GM12873 (cell line): ENCODE measurements around the gene SFI1.

Source experiments
- TF ChIP-seq, protein P1 (sequence below): IDR thresholded peaks from 2 replicates; pipeline ENCODE4 v1.5.1; 2012; ENCODE audit warnings: low read depth, mild to moderate bottlenecking, moderate library complexity, low read length, control low read depth; ENCODE audit not compliant: insufficient read depth; ENCODE audit errors: missing control alignments

SFI1 gene

GRCh38 chr22:31526270-31526669 lies 29.9 kb downstream of the SFI1 start:
- TF ChIP-seq, protein P1, sequence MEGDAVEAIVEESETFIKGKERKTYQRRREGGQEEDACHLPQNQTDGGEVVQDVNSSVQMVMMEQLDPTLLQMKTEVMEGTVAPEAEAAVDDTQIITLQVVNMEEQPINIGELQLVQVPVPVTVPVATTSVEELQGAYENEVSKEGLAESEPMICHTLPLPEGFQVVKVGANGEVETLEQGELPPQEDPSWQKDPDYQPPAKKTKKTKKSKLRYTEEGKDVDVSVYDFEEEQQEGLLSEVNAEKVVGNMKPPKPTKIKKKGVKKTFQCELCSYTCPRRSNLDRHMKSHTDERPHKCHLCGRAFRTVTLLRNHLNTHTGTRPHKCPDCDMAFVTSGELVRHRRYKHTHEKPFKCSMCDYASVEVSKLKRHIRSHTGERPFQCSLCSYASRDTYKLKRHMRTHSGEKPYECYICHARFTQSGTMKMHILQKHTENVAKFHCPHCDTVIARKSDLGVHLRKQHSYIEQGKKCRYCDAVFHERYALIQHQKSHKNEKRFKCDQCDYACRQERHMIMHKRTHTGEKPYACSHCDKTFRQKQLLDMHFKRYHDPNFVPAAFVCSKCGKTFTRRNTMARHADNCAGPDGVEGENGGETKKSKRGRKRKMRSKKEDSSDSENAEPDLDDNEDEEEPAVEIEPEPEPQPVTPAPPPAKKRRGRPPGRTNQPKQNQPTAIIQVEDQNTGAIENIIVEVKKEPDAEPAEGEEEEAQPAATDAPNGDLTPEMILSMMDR: no peak

GRCh38 chr22:31530823-31531195 lies 34.5 kb downstream of the SFI1 start:
- TF ChIP-seq, protein P1: no peak

- TF ChIP-seq, protein P1: no peak
Measured at GRCh38 chr22:31532060-31532459, 35.7 kb downstream of the SFI1 start.

DNA sequence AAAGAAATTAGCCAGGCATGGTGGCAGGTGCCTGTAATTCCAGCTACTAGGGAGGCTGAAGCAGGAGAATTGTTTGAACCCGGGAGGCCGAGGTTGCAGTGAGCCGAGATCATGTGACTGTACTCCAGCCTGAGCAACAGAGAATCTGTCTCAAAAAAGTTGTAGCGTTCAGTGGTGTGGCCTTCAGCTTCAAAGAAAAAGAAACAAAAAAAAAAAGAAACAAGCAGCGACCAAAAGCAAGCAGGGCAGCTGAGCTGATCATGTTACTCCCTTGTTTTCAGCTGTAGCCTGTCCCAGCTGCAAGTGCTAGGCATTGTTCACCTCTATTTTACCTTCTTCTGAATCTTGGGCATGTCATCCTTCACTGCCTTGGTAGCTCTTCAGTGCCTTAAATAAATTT lies 37.0 kb downstream of the SFI1 start:
- TF ChIP-seq, protein P1: no peak

- TF ChIP-seq, protein P1: no peak
Measured at GRCh38 chr22:31537019-31537535, 40.7 kb downstream of the SFI1 start.

DNA sequence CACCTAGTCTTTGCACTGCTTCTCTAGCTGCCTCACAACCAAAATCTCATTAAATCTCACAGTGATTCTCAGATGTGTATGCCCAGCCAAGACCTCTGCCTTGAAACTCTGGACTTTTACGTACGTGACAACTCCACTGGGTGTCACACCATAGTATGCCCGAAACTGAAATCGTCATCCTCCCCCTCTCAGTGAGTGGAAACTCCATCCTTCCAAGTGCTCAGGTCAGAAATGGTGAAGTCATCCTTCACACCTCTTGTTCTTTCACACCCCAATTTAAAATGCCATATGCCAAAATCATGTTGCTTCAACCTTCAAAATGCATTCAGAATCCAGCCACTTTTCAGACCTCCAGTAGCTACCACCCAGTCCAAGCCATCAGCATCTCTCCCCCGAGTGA lies 42.5 kb downstream of the SFI1 start:
- TF ChIP-seq, protein P1: no peak

GRCh38 chr22:31540966-31541365 lies 44.6 kb downstream of the SFI1 start:
- TF ChIP-seq, protein P1: no peak
